Measurements from ENCODE around the gene KLHL2.
"Not testable (repeated sequence)": the region's sequence is repeated elsewhere in the genome, so short reads cannot be mapped to it uniquely, and the experiment has no call there.

Gene KLHL2, protein sequence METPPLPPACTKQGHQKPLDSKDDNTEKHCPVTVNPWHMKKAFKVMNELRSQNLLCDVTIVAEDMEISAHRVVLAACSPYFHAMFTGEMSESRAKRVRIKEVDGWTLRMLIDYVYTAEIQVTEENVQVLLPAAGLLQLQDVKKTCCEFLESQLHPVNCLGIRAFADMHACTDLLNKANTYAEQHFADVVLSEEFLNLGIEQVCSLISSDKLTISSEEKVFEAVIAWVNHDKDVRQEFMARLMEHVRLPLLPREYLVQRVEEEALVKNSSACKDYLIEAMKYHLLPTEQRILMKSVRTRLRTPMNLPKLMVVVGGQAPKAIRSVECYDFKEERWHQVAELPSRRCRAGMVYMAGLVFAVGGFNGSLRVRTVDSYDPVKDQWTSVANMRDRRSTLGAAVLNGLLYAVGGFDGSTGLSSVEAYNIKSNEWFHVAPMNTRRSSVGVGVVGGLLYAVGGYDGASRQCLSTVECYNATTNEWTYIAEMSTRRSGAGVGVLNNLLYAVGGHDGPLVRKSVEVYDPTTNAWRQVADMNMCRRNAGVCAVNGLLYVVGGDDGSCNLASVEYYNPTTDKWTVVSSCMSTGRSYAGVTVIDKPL

DNA sequence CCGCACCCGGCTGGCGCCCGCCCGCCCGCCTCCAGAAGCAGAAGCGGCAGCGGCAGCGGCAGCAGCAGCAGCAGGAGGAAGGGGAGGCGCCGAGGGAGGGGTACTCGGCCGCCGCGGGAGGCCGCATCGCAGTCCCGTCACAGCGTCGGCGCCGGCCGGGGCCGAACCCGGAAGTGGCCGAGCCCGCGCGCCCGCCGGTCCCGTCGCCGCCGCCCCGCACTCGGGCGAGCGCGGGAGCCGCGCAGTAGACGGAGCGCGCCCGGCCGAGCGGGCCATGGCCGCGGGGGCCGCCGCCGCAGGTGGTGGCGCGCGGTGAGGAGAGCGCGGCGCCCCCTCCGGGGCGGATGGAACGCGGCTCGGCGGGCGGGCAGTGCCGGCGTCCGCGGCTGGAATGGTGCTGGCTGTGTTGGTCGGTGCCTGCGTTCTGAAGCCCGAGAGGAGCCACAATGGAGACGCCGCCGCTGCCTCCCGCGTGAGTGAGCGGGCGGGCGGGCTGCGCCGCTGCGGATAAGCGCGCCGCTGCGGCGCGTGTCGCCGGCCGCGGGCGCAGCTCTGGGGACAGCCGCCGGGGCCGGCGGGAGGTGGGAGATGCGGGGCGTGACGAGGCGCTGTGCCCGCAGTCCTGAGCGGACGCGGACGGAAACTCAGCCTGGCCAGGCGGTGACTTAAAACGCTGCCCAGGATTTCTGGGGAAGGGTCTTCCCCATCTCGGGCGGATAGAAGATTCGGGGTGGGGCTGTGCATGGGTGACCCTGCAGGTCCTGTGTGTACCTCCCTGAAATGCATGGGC, at the start of gene KLHL2:
KLHL2 (plus strand) TSS at position 131 of the 790 bp plus-strand sequence; CDS start at position 447, 316 bp downstream.
- peak; percentile 40 to 48 for DNase-seq (ENCODE audit: low read depth in 2 of 2)

DNA sequence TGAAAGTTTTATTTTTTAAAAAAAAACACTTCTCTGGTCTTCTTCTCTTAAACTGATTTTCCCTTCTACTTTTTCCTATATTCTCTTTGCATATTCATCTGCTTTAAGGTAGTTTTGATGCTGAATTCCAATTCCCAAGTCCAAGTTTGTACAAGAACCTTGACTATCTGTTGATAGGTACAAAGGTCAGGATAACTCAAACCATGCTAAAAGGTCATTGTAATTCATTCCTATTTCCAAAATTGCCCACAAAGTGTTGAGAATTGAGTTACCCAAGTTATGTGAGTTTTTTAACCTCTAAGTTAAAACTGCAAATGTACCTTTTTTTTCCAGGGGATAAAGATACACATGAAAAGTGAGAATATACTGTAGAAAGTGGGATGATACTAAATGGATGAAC, 48.6 kb upstream of the KLHL2 start:
- no peak for DNase-seq (ENCODE audit: low read depth in 2 of 2)

DNA sequence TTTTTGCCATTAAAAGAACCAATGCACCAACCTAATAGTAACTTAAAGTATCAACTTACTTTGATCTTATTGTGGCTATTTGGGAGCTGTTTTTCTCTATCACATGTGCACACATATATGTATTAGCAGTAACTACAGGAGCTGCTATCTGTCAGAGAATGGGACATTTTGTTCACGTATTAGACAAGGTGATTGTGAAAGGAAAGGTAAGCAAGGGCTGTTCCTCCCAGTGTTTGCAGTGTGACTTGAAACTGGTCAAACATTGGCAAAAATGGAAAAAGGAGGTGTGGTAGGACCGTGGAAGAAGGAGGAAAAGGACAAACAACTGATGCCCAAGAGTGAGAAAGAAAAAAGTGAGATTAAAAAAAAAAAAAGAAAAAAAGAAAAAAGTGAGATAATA, 43.1 kb upstream of the KLHL2 start:
- no peak for DNase-seq (ENCODE audit: low read depth in 2 of 2)

DNA sequence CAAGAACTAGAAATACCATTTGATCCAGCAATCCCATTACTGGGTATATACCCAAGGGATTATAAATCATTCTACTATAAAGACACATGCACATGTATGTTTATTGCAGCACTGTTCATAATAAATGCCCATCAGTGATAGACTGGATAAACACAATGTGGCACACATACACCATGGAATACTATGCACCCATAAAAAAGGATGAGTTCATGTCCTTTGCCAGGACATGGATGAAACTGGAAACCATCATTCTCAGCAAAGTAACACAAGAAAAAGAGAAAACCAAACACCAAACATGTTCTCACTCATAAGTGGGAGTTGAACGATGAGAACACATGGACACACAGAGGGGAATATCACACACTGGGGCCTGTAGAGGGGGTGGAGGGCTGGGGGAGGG, 40.5 kb upstream of the KLHL2 start:
- DNase-seq (ENCODE audit: low read depth in 2 of 2): not testable (repeated sequence)

DNA sequence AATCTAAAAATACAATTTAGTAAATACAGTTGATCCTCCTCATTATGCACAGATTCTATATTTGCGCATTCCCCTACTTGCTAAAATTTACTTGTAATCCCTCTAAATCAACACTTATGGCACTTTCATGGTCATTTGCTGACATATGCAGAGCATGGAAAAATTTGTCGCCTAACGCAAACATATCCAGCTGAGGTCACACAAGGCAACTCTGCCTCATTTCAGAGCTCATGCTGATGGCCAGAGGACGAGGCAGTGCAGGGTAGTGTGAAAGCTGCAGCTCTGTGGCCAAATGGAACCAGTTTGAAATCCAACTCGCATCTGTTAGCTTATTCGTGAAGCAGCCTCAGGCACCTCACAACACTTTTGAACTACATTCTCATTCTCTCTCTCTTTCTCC, 39.7 kb upstream of the KLHL2 start:
- no peak for DNase-seq (ENCODE audit: low read depth in 2 of 2)

DNA sequence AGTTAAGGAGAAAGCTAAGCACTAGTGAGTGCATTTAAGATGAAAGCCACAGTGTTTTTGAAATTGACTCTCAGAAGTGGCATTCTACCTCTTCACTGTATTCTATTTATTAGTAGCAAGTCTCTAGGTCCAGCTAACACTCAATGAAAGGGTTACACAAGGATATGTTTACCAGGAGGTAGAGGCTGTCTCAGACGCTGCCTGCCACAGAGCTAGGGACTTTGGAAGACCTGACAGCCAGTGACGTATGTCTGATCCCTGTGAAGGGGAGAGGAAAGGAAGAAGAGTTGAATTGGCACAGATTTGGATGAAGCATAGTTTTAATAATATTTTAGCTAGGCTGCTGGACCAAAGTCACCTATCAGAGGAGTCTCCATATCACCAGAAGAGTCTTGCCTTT, 36.5 kb upstream of the KLHL2 start:
- no peak for DNase-seq (ENCODE audit: low read depth in 2 of 2)

DNA sequence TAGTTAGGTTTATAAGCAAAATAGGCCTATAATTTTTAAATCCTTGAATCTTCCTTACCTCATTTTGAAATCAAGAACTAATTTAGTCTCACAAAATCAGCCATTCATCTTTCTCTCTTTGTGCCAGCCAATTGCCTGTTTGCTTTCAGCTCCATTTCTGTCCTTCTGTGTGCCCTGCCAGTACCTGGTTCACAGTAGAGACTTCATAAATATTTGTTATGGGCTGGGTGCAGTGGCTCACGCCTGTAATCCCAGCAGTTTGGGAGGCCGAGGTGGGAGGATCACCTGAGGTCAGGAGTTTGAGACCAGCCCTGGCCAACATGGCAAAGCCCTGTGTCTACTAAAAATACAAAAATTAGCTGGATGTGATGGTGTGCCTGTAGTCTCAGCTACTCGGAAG, 31.9 kb upstream of the KLHL2 start:
- not testable (repeated sequence) for DNase-seq (ENCODE audit: low read depth in 2 of 2)

DNA sequence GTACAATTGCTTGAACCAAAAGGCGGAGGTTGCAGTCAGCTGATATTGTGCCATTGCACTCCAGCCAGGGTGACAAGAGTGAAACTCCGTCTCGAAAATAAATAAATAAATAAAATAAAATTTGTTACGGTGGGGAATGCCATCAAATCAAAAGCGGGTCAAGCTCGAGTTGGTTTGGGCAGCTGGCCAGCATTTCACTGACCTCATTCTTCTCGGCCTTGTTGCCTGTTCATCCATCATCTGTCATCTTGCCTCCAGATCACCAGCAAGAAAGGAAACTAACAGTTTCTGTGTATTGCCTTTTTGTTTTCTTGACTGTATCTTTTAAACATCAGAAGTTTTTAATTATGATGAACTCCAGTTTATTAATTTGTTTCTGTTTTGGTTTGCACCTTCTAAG, 31.5 kb upstream of the KLHL2 start:
- no peak for DNase-seq (ENCODE audit: low read depth in 2 of 2)

DNA sequence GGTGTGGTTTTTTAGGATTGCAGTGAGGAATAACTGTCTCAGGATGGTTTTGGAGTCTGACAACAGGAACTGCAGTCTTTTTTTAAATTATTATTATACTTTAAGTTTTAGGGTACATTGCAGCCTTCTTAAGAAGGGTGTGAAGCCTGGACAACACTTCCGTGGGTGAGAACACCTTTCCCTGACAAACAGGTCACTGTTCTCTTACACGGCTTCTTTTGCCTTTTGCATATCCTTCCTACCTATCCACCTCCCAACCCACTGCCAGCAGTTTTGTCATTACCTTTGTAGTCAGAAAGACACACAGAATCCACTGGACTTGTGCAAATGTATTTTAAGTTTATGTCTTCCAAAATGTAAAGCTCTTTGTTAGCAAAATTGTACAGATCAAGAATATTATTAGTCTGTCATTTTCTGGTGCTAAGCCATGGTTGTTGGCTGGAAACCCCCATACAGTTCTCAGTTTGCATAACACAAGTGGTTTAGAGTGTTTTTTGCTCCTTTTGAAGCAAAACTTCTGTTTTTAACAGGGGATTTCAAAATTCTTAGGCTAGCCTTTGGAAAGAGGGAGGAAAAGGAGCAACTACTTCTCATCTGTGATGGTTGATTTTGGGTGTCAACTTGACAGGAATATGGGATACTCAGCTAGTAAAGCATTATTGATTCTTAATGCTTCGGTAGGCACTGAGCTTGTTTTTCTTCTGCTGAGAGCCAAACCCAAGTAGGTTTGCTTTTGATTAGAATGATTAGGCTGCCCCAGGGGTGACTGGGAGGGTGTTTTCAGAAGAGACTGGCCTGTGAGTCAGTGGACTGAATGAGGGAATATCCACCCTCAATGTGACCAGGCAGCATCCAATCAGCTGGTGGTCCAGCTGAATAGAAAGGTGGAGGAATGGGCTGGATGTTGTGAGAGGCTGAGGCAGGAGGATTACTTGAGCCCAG, 29.4 kb upstream of the KLHL2 start:
- DNase-seq (ENCODE audit: low read depth in 2 of 2): no peak

DNA sequence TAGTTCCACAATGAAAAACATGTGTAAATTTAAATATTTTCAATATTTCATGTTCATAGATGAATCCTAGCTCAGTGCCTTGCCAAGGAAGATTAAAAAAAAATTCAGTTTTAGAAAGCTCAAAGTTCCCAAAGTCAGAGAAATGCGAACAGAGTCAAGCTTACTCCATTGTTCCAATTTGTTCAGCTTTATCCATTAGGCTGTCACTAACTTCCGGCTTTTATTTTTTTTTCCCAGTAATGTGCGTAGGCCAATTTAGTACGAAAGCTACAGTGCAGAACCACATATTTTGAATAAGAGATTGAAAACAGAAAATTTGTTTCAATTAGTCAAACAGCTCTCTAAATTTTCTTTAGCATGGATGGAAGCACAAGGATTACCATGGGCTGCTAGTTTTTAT, 23.1 kb upstream of the KLHL2 start:
- DNase-seq (ENCODE audit: low read depth in 2 of 2): no peak

DNA sequence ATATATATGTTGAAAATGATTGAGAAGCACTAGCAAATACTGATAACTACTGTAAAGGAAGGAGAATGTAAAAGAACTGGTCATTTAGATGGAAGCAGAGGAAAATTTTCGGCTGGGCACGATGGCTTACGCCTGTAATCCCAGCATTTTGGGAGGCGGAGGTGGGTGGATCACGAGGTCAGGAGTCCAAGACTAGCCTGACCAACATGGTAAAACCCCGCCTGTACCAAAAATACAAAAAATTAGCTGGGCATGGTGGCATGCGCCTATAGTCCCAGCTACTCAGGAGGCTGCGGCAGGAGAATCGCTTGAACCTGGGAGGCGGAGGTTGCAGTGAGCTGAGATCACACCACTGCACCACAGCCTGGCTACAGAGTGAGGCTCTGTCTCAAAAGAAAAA, 22.4 kb upstream of the KLHL2 start:
- DNase-seq (ENCODE audit: low read depth in 2 of 2): not testable (repeated sequence)

DNA sequence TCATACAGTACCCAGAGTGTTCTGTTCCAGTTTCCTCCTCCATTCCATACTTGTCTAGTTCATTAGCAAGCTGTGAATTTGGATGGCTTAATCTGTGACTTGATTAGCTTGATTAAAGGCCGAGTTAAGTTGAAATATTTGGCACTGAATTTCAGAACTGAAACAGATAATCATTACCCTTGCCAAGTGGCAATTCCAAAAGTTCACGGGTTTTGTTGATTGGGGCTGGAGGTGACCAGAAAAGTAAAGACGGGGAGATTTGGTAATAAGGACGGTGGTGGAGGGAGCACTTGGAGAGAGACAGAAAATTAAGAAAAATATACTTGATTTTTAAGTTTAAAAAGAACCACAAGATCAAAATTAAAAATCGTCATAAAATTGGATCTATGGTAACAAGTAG, 21.9 kb upstream of the KLHL2 start:
- DNase-seq (ENCODE audit: low read depth in 2 of 2): no peak

DNA sequence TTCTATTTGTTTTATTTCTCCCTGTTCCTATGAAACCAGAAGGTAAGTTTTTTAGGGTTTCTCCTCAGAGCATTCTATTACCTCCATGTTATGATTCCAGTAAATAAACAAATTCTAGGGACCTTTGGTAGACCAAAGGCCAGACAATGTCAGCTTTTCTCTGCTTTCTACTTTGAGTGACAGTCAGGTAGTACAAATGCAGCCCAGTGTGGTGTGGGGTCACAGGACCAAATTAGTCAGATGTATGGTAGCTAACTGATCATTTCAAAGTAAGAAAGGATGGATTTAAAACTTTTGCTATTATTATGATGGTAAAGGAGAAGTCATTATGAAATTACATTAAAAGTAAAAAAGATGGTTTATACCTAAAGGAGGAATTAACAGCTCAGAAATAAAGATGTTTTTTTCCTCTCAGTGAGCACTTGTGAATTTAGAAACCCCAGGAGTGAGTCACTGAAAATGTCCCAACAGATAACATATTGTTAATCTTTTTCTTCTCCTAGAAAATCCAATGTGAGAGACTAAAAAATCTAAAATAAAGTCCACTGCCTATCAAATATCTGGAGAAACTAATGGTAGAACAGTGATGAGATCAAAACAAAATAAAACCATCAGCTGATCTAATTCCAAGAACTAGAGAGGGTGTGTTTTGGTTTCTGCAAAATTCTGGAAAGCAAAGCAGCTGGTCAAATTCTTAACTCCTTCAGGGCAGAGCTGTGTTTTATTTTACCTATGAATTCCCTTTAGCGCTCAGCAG, 16.6 kb upstream of the KLHL2 start:
- no peak for DNase-seq (ENCODE audit: low read depth in 2 of 2)

DNA sequence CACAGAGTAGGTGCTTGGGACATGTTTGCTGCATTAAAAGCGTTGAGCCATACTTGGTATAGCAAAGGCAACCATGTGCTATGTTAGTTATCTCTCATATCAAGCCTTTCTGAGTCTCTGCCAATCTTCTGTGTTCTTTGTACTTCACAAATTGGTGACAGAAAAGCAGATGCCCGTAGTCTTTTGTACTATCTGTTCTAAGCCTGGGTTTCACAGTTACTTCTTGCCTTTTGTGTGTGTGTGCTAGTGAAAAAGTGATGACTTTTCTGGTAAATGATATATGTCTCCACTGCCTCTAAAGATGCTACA, 16.1 kb upstream of the KLHL2 start:
- DNase-seq (ENCODE audit: low read depth in 2 of 2): no peak

DNA sequence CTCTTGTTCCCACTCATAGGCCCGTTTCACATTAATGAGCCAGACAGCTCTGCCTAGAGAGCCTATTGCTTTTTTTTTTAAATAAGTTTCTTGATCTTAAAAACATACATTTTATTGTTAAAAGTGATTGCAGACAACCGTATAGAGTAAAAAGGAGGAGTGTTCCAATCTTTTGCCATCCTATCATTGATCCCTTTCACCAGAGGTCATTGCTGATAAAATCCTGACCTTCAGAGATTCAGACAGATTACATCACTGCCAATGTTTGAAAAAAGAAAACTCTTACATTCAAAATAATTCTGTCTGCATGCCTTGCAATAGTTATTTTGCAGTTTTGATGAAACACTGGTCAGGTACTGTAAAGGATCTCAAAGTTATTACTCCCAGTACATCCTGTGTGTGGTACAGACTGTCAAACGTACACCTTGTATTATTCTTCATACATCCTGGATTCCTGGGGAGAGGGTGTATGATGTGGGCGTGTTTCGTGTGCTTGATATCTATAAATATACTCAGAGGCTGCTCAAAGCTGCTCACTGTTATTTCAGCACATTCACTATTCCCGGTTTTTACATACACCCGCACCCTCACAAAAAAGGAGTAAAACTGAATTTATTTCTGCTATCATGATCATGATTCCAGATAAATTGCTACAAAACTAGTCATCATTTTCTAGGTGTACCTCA, 15.4 kb upstream of the KLHL2 start:
- no peak for DNase-seq (ENCODE audit: low read depth in 2 of 2)

DNA sequence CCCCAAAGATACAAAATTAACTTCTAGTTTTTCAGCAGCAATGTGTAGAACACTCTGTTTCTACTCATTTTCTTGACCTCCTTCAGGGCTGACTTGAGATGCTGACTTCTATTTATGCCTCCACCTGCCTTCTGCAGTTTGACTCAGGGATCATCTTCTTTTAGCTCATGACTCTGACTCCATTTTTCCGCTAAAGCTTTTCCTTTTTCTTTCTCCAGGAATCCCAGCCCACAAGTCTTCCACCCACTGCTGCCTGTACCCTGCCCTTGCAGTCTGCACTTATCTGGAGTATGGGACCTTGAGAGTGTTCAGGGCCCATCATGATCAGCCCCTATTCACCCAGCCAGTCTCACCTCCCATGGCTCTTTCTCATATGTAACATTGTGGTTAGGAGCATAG, 14.9 kb upstream of the KLHL2 start:
- no peak for DNase-seq (ENCODE audit: low read depth in 2 of 2)

DNA sequence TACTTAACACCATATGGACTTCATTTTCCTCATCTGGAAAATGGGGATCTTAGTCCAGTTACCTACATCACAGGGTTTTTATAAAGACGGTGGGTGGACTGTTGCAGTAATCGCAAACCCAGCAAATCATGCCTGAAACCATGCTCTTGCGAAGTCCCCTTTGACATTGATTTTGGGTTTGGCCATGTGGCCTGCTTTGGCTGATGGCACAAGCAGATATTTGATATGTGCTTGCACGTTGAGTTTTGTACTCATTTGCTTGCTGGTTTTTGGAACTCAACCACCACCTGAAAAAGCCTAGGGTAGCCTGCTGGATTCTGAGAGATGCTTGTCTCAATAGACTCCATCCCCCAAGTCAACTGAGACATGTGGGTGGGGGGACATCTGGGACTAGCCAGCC, 14.4 kb upstream of the KLHL2 start:
- no peak for DNase-seq (ENCODE audit: low read depth in 2 of 2)

DNA sequence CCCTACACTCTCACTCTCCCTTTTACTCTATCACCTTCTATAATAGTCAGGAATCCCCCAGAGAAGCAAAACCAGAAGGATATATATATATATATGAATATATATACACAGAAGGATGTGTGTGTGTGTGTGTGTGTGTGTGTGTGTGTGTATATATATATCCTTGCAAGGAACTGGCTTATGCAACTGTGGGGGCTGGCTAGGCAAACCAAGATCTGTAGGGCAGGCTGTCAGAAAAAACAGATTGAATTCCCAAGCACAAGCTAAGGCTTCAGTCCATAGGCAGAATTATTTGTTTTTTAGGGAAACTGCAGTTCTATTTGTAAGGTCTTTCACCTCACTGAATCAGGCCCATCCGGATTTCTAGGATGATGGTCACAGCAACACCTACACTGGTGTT, 13.0 kb upstream of the KLHL2 start:
- no peak for DNase-seq (ENCODE audit: low read depth in 2 of 2)

DNA sequence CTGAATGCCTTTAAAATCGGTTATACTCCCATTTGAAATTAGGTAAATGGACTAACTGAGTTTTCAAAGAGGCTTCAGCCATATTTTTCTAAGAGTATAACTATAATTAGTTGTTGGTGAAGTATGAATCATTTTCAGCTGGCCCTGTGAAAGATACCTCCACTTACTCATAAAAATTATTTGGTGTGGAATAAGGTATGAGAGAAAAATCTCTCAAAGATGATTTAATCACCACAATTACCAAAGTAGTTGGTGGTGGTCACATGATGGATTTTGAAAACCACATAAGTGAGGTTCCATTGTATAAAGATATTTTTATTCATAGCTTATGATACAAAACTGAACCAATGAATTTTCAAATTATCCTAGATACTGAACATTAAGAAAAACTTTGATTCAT, 9.0 kb upstream of the KLHL2 start:
- no peak for DNase-seq (ENCODE audit: low read depth in 2 of 2)

DNA sequence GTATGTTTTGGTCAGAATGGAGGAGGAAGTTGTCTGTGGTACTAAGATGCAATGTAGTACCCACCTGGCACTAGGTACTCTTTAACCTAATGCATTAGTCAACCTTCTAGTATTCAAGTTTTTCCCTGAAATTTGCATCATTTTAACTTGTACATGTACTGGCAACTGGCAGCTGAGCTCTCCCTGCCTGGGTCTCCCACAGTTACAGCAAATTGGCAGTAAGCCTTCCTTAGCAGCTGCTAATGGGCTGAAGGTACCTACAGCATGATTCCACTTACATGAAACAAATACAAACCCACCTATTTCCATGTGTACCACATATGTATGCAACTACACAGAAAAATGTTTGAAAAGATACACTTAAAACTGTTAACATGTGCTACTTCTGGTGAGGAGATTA, 8.1 kb upstream of the KLHL2 start:
- DNase-seq (ENCODE audit: low read depth in 2 of 2): no peak

DNA sequence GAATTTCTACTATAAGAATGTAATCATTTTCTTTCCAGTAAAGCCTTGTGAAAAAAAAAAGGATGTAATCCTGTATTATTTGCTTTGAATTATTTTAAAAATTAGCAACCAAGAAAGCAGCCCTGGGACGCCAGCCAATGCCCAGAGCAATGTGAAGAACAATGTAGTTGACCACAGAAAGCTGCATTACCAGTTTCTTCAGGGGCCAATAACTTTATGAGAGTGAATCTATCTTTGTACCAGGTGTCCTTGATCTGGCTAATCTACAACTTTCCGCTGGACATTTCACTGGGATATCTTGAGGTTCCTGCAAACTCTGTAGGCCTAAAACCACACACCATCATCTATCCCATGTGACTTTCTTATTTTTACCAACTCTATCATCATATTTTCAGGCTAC, 7.6 kb upstream of the KLHL2 start:
- DNase-seq (ENCODE audit: low read depth in 2 of 2): no peak

All from stimulated activated CD4-positive, alpha-beta T cell treated with anti-CD3 and anti-CD28 coated beads, Interleukin-1b, Interleukin-23, amount 100 ng/mL, for 1 hour (primary cell).